SK-N-SH (cell line): Measurements from ENCODE around the gene KRT85. TPM values are rescaled to one million over a fixed set of nuclear protein-coding genes. Genes with fewer than 3 reads are reported as not detected.

Experiments used
- CTCF ChIA-PET: fragments of 300-600, 350-600 bp; formaldehyde crosslinking; extraction: SDS; loops from one replicate; lab custom pipeline; 2021; lab: Yijun Ruan, JAX
- POLR2A ChIA-PET: fragments of 350-600 bp; sonication (Branson Sonifier 250); formaldehyde crosslinking; extraction: SDS; loops from one replicate; lab custom pipeline; 2020; ENCODE audit warnings: antibody characterized with exemption, inconsistent platforms; lab: Yijun Ruan, JAX
- DNase-seq: peaks from one replicate; pipeline ENCODE4 v3.0.0; 2012
- H2AFZ ChIP-seq: fragments of 200-600 bp; sonication (generic); 2 replicates; pipeline ENCODE4 v1.8.1; 2016; ENCODE audit warnings: antibody characterized with exemption, mild to moderate bottlenecking, low read depth
- H3F3A ChIP-seq: fragments of 200-600 bp; sonication (generic); replicated peaks from 2 replicates; pipeline ENCODE3; 2016; ENCODE audit warnings: antibody characterized with exemption, mild to moderate bottlenecking; ENCODE audit not compliant: insufficient read depth
- H3K27ac ChIP-seq, 2 experiments: fragments of 200-500 bp in 1 of 2; fragments of 200-600 bp in 1 of 2; sonication (Bioruptor generic) in 1 of 2; sonication (generic), shearing (Covaris generic) in 1 of 2; 2 replicates each; pipeline versions ENCODE4 v1.5.1 to v1.6.1; 2014 to 2016; ENCODE audit warnings: low read depth in 2 of 2, inconsistent platforms in 1 of 2, low read length in 1 of 2, mild to moderate bottlenecking in 1 of 2, mixed read lengths in 1 of 2
- H3K27me3 ChIP-seq: fragments of 200-600 bp; sonication (generic), shearing (Covaris generic); 2 replicates; pipeline ENCODE4 v1.6.1; 2016; ENCODE audit warnings: mixed run types; ENCODE audit not compliant: insufficient read depth
- H3K36me3 ChIP-seq, 2 experiments: fragments of 200-500 bp in 1 of 2; fragments of 200-600 bp in 1 of 2; sonication (Bioruptor generic) in 1 of 2; sonication (generic) in 1 of 2; replicated peaks in 1 of 2; 2 replicates each; pipeline versions ENCODE3 to v1.5.1; 2014 to 2016; ENCODE audit warnings: low read length in 1 of 2, mild to moderate bottlenecking in 1 of 2; ENCODE audit not compliant: insufficient read depth in 2 of 2, control insufficient read depth in 1 of 2
- H3K4me1 ChIP-seq, 2 experiments: fragments of 200-500 bp in 1 of 2; fragments of 200-600 bp in 1 of 2; sonication (Bioruptor generic) in 1 of 2; sonication (generic), shearing (Covaris generic) in 1 of 2; 2 replicates each; pipeline versions ENCODE4 v1.5.1 to v1.6.1; 2014 to 2016; ENCODE audit warnings: low read depth in 1 of 2, low read length in 1 of 2, mixed run types in 1 of 2; ENCODE audit not compliant: insufficient read depth in 2 of 2, control insufficient read depth in 1 of 2
- H3K4me2 ChIP-seq: fragments of 200-600 bp; sonication (generic), shearing (Covaris generic); 2 replicates; pipeline ENCODE4 v1.6.1; 2017; ENCODE audit warnings: mixed run types
- H3K4me3 ChIP-seq, 2 experiments: fragments of 200-500 bp in 1 of 2; fragments of 200-600 bp in 1 of 2; sonication (Bioruptor generic) in 1 of 2; sonication (generic), shearing (Covaris generic) in 1 of 2; 2 replicates each; pipeline versions ENCODE4 v1.5.1 to v1.8.1; 2014 to 2016; ENCODE audit warnings: low read depth in 2 of 2, inconsistent platforms in 1 of 2, low read length in 1 of 2, mild to moderate bottlenecking in 1 of 2, mixed read lengths in 1 of 2, moderate library complexity in 1 of 2
- H3K79me2 ChIP-seq: fragments of 200-600 bp; sonication (generic); 2 replicates; pipeline ENCODE4 v1.8.1; 2017; ENCODE audit warnings: mild to moderate bottlenecking; ENCODE audit not compliant: insufficient read depth
- H3K9ac ChIP-seq: fragments of 200-600 bp; sonication (generic); 2 replicates; pipeline ENCODE4 v1.6.1; 2017; ENCODE audit warnings: mixed run types
- H3K9me2 ChIP-seq: fragments of 200-600 bp; sonication (generic); 2 replicates; pipeline ENCODE4 v1.6.1; 2017; ENCODE audit warnings: mixed run types
- H3K9me3 ChIP-seq: fragments of 200-600 bp; sonication (generic); 2 replicates; pipeline ENCODE4 v1.6.1; 2017; ENCODE audit warnings: mixed run types, mild to moderate bottlenecking, moderate library complexity
- H4K20me1 ChIP-seq: fragments of 200-600 bp; sonication (generic); 2 replicates; pipeline ENCODE4 v1.6.1; 2017; ENCODE audit warnings: mild to moderate bottlenecking, mixed run types; ENCODE audit not compliant: insufficient read depth
- CHD2 ChIP-seq: fragments of 150-350 bp; IDR thresholded peaks from 2 replicates; pipeline ENCODE4 v1.6.1; 2018; ENCODE audit warnings: low read length; ENCODE audit not compliant: partially characterized antibody
- ELF1 ChIP-seq: IDR thresholded peaks from 2 replicates; pipeline ENCODE4 v1.4.0; 2012
- EP300 ChIP-seq, 2 experiments: IDR thresholded peaks; 2 replicates each; pipeline versions ENCODE4 v1.4.0 to v1.6.1; 2012; ENCODE audit warnings: borderline replicate concordance in 1 of 2, low read depth in 1 of 2, low read length in 1 of 2
- EZH2phosphoT487 ChIP-seq: fragments of 200-600 bp; sonication (generic); IDR thresholded peaks from 2 replicates; pipeline ENCODE4 v1.6.1; 2017; ENCODE audit warnings: low read depth, mixed run types, mild to moderate bottlenecking, antibody characterized with exemption, moderate library complexity, borderline replicate concordance
- FOSL2 ChIP-seq: IDR thresholded peaks from 2 replicates; pipeline ENCODE4 v1.4.0; 2012; ENCODE audit warnings: low read depth, mild to moderate bottlenecking, moderate library complexity, borderline replicate concordance
- FOXJ3 ChIP-seq: sonication (generic); formaldehyde crosslinking; IDR thresholded peaks from 2 replicates; pipeline ENCODE4 v1.5.1; 2020; ENCODE audit warnings: mild to moderate bottlenecking, missing genetic modification reagents
- FOXM1 ChIP-seq: IDR thresholded peaks from 2 replicates; pipeline ENCODE4 v1.4.0; 2012; ENCODE audit warnings: low read depth, mild to moderate bottlenecking
- GATA2 ChIP-seq: sonication (generic); formaldehyde crosslinking; IDR thresholded peaks from 2 replicates; pipeline ENCODE4 v1.5.0; 2020; ENCODE audit warnings: mild to moderate bottlenecking, missing genetic modification reagents
- JUND ChIP-seq: IDR thresholded peaks from 2 replicates; pipeline ENCODE4 v1.4.0; 2012
- NRF1 ChIP-seq: IDR thresholded peaks from 2 replicates; pipeline ENCODE4 v1.6.1; 2012; ENCODE audit warnings: low read depth, mild to moderate bottlenecking, low read length
- POLR2AphosphoS5 ChIP-seq: IDR thresholded peaks from 2 replicates; pipeline ENCODE4 v1.6.1; 2012; ENCODE audit warnings: low read depth, low read length
- RCOR1 ChIP-seq: fragments of 150-350 bp; IDR thresholded peaks from 2 replicates; pipeline ENCODE4 v1.6.1; 2017; ENCODE audit warnings: antibody characterized with exemption, low read length
- RFX5 ChIP-seq: IDR thresholded peaks from 2 replicates; pipeline ENCODE4 v1.6.1; 2012; ENCODE audit warnings: mild to moderate bottlenecking, improper control_type of control experiment, low read length
- RXRA ChIP-seq: IDR thresholded peaks from 2 replicates; pipeline ENCODE4 v1.4.0; 2012; ENCODE audit warnings: low read depth, mild to moderate bottlenecking, borderline replicate concordance
- SIN3A ChIP-seq: IDR thresholded peaks from 2 replicates; pipeline ENCODE4 v1.6.1; 2012; ENCODE audit warnings: low read depth, mild to moderate bottlenecking, low read length, moderate library complexity, borderline replicate concordance
- SMC3 ChIP-seq: IDR thresholded peaks from 2 replicates; pipeline ENCODE4 v1.6.1; 2012; ENCODE audit warnings: low read depth, low read length, improper control_type of control experiment
- TAF1 ChIP-seq: IDR thresholded peaks from 2 replicates; pipeline ENCODE4 v1.6.1; 2012; ENCODE audit warnings: low read depth, mild to moderate bottlenecking, low read length, moderate library complexity, borderline replicate concordance
- TCF12 ChIP-seq: IDR thresholded peaks from 2 replicates; pipeline ENCODE4 v1.4.0; 2012
- TEAD4 ChIP-seq: IDR thresholded peaks from 2 replicates; pipeline ENCODE4 v1.4.0; 2012; ENCODE audit warnings: mild to moderate bottlenecking, borderline replicate concordance; ENCODE audit not compliant: insufficient read depth
- YY1 ChIP-seq: IDR thresholded peaks from 2 replicates; pipeline ENCODE4 v1.4.0; 2012; ENCODE audit warnings: low read depth, mild to moderate bottlenecking
- WGBS: methylation state at CpG from one replicate; pipeline ENCODE4 v1.1.6; 2017; ENCODE audit warnings: low lambda C conversion rate; 5-methylcytosine and 5-hydroxymethylcytosine counted together
- polyA plus RNA-seq, 3 experiments: library from polyadenylated mRNA; depleted of rRNA; stranded (reverse); fragments of >200 nt; gene quantifications; 2 replicates each; pipeline ENCODE4 v1.2.3, GENCODE V29; 2012
- TF ChIP-seq, protein P1 (sequence below): IDR thresholded peaks from 2 replicates; pipeline ENCODE4 v1.4.0; 2012; ENCODE audit warnings: low read depth, borderline replicate concordance
- TF ChIP-seq, protein P2 (sequence below): IDR thresholded peaks from 2 replicates; pipeline ENCODE4 v1.6.1; 2012; ENCODE audit warnings: mild to moderate bottlenecking, low read depth, low read length, moderate library complexity
- TF ChIP-seq, protein P3 (sequence below): fragments of 150-350 bp; IDR thresholded peaks from 2 replicates; pipeline ENCODE4 v1.6.1; 2017; ENCODE audit warnings: antibody characterized with exemption, low read length, low read depth, borderline replicate concordance
- TF ChIP-seq, protein P4 (sequence below): IDR thresholded peaks from 2 replicates; pipeline ENCODE4 v1.4.0; 2012; ENCODE audit warnings: low read depth

Gene KRT85
- polyA plus RNA-seq, 1 of the 3 experiments (the other 2 are of a cell fraction) = not detected

DNA sequence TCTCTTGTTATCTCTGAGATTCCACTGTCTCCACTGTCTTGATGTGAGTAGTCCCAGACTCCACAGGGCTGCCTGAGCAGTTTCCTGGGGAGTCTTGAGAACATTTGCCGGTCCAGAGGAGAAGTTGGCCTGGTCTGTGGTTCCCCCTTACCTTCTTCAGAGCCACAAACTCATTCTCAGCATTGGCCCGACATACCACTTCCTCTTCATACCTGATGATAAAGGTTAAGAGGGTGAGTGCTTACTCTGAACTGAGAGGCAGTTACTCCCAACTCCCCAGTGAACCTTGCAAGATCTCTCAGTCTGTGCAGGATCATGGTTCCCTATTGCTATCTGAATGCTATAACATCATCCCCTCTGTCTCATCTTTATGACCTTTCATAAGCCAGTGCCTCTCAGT, 15.6 kb upstream of the KRT85 start:
- 26% methylated on average over 2 of the region's 2 CpGs for WGBS
- H2AFZ ChIP-seq = no peak overlapping the region

DNA sequence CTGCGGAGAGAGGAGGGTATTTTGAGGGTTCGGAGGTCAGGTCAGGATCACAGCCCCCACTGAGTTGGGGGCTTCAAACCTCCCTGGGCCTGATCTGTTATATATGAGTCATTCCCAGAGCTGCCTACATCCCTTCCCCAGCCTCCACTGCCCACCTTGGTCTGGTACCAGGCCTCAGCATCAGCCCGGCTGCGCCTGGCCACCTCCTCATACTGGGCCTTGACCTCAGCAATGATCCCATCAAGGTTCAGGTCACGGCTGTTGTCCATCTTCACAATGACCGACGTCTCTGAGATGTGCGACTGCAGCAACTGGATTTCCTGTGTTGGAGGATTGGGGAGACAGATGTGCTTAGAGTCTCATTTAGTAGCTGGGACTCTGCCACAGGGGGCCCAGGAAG, 13.9 kb upstream of the KRT85 start:
- no peak overlapping the region for H3K4me3 ChIP-seq
- H3K27me3 ChIP-seq = peaks cover 75% of the 10 kb centered on the region
- no peaks in the 10 kb centered on the region for H3K9me3 ChIP-seq
- H3K9ac ChIP-seq = no peak overlapping the region
- H3K9me2 ChIP-seq = no peaks in the 10 kb centered on the region
- no peaks in the 10 kb centered on the region for H3F3A ChIP-seq
- WGBS = 56% methylated on average over 8 of the region's 8 CpGs
- no peak overlapping the region for H3K4me2 ChIP-seq
- ChIA-PET POLR2A (no interaction called here), CTCF (interaction anchor here (1.0 to 6.5 kb wide), 13 partner anchors 9 to 504 kb away, joined by 3 to 58 read pairs (median 4); no protein-coding TSS in a partner anchor)
- H3K36me3 ChIP-seq = no peaks in the 10 kb centered on the region
- H2AFZ ChIP-seq = no peak overlapping the region
- H3K4me1 ChIP-seq = no peaks in the 10 kb centered on the region; a peak in 1 of 4 replicates
- no peaks in the 10 kb centered on the region for H3K79me2 ChIP-seq
- no peak overlapping the region for H3K27ac ChIP-seq
- DNase-seq = no peak
- no peaks in the 10 kb centered on the region for H4K20me1 ChIP-seq
- TF ChIP-seq SMC3 = no peak
- TF ChIP-seq, protein P1, sequence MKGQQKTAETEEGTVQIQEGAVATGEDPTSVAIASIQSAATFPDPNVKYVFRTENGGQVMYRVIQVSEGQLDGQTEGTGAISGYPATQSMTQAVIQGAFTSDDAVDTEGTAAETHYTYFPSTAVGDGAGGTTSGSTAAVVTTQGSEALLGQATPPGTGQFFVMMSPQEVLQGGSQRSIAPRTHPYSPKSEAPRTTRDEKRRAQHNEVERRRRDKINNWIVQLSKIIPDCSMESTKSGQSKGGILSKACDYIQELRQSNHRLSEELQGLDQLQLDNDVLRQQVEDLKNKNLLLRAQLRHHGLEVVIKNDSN = no peak
- TF ChIP-seq TCF12 = no peak
- TF ChIP-seq GATA2 (CRISPR knock-in tag) = no peak
- no peak for TF ChIP-seq FOXJ3 (CRISPR knock-in tag)
- TF ChIP-seq JUND = no peak
- TF ChIP-seq, protein P2, sequence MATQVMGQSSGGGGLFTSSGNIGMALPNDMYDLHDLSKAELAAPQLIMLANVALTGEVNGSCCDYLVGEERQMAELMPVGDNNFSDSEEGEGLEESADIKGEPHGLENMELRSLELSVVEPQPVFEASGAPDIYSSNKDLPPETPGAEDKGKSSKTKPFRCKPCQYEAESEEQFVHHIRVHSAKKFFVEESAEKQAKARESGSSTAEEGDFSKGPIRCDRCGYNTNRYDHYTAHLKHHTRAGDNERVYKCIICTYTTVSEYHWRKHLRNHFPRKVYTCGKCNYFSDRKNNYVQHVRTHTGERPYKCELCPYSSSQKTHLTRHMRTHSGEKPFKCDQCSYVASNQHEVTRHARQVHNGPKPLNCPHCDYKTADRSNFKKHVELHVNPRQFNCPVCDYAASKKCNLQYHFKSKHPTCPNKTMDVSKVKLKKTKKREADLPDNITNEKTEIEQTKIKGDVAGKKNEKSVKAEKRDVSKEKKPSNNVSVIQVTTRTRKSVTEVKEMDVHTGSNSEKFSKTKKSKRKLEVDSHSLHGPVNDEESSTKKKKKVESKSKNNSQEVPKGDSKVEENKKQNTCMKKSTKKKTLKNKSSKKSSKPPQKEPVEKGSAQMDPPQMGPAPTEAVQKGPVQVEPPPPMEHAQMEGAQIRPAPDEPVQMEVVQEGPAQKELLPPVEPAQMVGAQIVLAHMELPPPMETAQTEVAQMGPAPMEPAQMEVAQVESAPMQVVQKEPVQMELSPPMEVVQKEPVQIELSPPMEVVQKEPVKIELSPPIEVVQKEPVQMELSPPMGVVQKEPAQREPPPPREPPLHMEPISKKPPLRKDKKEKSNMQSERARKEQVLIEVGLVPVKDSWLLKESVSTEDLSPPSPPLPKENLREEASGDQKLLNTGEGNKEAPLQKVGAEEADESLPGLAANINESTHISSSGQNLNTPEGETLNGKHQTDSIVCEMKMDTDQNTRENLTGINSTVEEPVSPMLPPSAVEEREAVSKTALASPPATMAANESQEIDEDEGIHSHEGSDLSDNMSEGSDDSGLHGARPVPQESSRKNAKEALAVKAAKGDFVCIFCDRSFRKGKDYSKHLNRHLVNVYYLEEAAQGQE = no peak
- TF ChIP-seq SIN3A = no peak
- TF ChIP-seq EP300 (IDR thresholded peaks at IDR 0.05; ENCODE audit: borderline replicate concordance in 1 of 2, low read depth in 1 of 2, low read length in 1 of 2) = no peak
- no peak for TF ChIP-seq CHD2
- TF ChIP-seq RXRA = no peak
- no peak for TF ChIP-seq ELF1
- TF ChIP-seq YY1 = no peak
- no peak for TF ChIP-seq TAF1
- TF ChIP-seq POLR2AphosphoS5 = no peak
- no peak for TF ChIP-seq NRF1

More for the DNA sequence above, 15.6 kb upstream of the KRT85 start:
- Histone ChIP-seq H3K9me2 (no peaks in the 10 kb centered on the region), H3K9me3 (no peaks in the 10 kb centered on the region), H3K4me1 (no peaks in the 10 kb centered on the region; a peak in 1 of 4 replicates), H3K27ac (no peak overlapping the region), H3F3A (no peaks in the 10 kb centered on the region), H3K9ac (no peak overlapping the region), H3K4me3 (no peak overlapping the region), H3K36me3 (no peaks in the 10 kb centered on the region), H4K20me1 (no peaks in the 10 kb centered on the region), H3K79me2 (no peaks in the 10 kb centered on the region), H3K27me3 (peaks cover 74% of the 10 kb centered on the region), H3K4me2 (no peak overlapping the region)
- CTCF ChIA-PET = interaction anchor here (1.4 to 6.5 kb wide), 4 partner anchors 10 to 597 kb away, joined by 7 to 58 read pairs (median 10); no protein-coding TSS in a partner anchor
- TF ChIP-seq FOXJ3 (CRISPR knock-in tag) = no peak
- no peak for TF ChIP-seq EZH2phosphoT487
- no peak for TF ChIP-seq FOSL2
- TF ChIP-seq SIN3A = no peak
- no peak for TF ChIP-seq YY1
- TF ChIP-seq, protein P3, sequence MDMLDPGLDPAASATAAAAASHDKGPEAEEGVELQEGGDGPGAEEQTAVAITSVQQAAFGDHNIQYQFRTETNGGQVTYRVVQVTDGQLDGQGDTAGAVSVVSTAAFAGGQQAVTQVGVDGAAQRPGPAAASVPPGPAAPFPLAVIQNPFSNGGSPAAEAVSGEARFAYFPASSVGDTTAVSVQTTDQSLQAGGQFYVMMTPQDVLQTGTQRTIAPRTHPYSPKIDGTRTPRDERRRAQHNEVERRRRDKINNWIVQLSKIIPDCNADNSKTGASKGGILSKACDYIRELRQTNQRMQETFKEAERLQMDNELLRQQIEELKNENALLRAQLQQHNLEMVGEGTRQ = no peak
- no peak for TF ChIP-seq RCOR1
- TF ChIP-seq, protein P4, sequence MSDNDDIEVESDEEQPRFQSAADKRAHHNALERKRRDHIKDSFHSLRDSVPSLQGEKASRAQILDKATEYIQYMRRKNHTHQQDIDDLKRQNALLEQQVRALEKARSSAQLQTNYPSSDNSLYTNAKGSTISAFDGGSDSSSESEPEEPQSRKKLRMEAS = no peak
- TF ChIP-seq SMC3 = no peak
- TF ChIP-seq GATA2 (CRISPR knock-in tag) = no peak
- no peak for TF ChIP-seq FOXM1
- TF ChIP-seq, protein P1 = no peak
- TF ChIP-seq TEAD4 = no peak
- no peak for TF ChIP-seq TCF12
- no peak for TF ChIP-seq RFX5
- POLR2A ChIA-PET = no interaction called here
- DNase-seq = no peak
